NCI-H1417 treated with DMSO at 0.1 percent for 48 hours (cell line): ENCODE measurements around the gene SUCLG2.
"Not testable (repeated sequence)": the region's sequence is repeated elsewhere in the genome, so short reads cannot be mapped to it uniquely, and the experiment has no call there.

Source experiments
- DNase-seq: peaks from one replicate; lab custom pipeline; 2025; lab: John Stamatoyannopoulos, UW

The SUCLG2 gene

DNA sequence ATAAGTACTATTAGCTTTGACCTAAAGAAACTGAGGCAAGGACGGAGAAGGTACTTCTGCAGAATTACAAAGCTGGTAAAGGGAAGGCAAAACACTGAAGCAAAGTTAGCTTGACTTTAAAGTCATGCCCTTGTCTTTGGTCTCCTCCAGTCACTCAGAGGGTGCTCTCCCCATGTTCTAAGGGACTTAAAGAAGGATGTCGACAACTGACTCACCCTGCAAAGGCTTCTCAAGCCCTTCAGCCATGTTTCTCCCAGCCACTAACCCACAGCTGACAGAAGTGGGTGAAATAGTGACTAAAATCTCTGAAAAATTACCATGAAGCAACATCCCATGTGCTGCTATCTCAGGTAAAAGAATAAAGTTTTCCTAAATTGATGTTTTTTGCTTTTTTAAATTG is 46.4 kb downstream of the SUCLG2 start:
- DNase-seq: no peak

DNA sequence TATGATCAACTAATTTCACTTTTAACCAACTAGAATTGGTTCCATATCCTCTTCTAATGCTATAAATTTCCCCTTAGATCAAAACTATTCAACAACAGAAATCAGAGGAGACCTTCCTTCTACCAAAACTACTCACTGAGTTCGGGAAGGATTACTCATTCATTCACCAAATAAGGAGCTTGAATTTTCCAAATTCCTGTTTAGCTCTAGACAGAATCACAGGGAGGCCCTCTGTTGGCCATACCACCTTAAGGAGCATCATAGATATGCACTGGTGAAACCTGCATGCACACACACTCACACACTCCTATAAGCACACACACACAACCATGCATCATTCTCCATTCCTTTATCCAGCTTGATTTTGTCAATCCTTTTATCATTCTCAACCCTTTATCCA is 49.0 kb downstream of the SUCLG2 start:
- DNase-seq: no peak

DNA sequence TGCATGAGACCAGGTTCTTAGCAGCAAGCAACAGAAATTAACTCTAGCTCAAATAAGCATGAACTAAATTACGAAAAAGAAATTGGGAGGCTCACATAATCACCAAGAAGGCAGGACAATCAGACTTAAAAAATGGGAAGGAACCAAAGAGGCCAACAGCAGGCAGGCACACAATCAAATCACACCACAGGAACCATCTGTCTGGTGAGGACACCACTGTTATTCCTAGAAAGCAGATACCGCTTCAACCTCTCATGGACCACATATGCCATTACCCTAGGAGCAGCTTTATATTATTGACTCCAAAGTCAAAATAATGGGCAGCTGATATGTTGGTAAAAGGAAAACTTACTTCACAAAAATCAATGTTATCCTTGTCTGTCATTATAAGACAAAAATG is 51.6 kb downstream of the SUCLG2 start:
- no peak for DNase-seq

DNA sequence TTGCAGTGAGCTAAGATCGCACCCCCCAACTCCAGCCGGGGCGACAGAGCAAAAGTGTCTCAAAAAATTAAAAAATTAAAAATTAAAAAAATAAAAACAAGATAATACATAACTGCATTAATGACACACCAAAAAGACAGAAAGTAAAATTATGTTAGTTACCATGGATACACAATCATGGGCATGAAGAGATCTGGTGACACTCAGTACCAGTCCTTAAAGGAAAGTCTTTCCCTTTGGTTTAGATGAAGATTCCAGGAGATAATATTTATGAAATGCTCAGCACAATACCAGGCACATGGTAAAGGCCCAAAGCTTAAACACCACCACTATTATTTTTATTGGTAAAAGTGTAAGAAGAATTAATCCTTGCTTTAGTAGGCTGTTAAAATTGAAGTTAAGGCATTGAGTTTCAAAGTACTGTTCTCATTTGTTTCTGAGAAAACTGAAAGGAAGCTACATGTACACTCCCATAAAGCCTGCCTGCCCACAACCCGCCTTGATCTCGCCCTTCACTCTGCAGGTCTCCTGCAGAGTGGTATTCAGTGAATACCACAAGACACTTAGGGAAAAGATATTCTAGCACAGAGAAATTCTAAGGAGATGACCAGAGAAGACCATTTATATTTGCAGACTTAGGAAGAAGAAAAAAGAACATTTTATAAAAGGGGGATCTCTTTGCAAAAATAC is 52.3 kb downstream of the SUCLG2 start:
- DNase-seq: no peak

DNA sequence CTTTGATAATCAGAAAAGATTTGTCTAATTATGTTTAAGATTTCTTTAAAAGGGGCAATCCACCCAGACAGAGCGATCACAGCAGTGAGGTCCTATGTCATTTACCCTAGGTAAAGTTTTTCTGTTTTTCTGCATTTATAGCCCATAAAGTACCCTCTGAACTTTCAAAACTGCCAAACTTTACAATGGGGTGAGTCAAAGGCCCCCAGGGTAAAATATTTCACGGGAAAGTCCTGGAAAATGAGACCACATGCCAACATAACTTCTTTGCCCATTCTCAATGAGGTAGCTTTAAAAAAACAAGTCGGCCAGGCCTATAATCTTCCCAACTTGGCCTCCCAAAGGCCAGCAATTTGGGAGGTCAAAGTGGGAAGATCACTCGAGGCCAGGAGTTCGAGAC is 53.0 kb downstream of the SUCLG2 start:
- DNase-seq: no peak

DNA sequence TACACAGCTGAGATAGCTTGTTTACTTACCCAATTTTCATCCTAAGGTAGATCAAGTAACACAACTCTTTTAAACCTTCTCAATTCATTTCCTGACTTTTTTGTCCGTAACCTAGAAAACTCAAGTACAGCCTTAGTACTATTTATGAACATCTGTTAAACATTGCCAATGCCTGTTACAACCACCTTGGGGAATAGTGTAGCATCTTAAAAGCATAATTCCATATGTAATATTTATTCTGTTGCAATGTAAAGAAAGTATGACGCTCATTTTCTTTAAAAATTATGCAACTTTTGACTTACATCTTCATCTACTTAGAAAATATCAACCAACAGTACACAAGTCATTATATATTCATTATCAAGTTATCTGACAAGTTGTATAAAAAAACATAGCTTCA is 54.6 kb downstream of the SUCLG2 start:
- DNase-seq: no peak

DNA sequence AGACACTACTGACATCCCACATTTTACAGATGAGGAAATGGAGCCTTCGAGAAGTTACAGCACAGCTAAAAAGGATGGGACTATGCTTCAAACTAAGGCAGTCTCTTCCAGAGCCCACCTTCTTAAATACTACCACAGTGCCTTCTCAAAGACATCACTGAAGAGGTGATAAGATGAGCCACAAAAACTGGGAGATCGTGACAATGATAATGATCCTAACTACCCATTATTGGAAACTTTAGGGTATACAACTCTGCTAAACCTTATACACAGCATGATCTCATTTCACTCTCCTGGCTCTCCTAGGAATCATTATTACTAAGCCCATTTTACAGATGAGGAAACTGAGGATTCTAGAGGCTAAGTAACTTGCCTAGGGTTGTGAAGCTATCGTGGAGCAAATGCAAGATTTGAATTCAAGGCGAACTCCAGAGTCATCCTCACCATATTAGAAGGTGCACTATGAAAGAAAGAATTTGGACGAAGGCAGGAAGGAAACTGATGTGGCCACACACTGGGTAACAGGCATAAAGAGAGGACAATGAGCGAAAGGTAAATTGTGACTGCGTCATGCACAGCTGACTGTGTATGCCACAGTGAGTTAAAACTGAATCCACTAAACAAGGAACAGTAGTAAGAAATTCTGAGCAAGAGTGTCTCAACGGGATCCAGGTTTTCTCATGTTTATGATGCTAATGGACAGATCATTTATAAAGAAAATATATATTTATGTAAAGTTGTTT is 55.4 kb downstream of the SUCLG2 start:
- no peak for DNase-seq

DNA sequence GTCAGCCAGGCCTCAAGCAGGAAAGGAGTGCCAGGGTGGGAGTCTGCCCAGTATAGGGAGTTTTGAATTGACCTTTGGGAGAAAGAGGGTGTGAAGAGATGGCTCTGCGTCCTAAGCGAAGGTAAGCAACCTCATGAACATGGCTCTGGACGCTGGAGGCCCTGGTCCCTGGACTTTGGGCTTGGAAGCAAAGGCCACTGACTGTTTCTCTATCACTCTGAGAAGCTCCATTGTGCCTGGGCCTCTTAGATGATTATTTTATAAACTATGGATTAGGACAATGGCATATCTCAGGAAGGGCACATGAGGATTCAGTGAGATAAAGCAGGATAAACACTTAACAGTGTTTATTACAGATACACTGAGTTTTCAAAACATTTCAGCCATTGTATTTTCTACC is 59.0 kb downstream of the SUCLG2 start:
- no peak for DNase-seq

DNA sequence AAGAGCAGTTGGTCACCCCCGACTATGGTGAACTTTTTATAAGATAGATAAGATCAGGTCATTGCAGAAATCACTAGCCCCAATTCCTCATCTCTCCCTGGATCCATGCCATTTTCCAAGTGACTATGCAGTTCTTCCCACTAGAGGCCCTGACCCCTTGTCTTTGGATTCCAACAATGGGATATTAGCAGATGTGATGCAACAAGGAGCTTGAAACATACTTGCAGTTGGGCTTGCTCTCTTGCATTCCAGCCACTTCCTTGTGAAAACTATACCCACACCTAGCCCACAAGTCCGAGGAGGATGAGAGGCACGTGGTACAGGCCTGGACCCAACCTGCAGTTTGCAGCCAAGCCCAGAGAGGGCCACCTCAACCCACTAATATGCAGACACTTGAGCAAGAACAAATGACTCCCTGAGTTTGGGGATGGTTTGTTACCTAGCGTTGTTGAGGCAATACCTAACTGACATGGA is 60.6 kb downstream of the SUCLG2 start:
- DNase-seq: no peak

DNA sequence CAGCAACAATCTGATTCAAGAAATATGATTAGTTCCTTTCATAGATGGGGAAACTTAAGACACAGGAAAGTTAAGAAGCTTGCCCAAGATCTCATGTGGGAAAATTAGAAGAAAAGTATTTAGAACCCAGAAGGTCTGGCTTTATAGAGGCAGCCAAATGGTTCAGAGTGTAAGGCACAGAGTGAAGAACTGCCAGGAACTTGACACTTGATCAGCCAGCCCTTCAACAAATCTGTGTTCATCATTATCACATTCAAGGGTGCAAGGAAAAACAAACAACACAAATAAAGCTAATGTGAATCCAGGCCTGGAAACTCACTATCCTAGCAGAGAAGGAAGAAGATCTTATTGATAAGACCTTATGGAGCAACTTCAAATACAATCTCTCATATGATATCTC is 62.4 kb downstream of the SUCLG2 start:
- no peak for DNase-seq

DNA sequence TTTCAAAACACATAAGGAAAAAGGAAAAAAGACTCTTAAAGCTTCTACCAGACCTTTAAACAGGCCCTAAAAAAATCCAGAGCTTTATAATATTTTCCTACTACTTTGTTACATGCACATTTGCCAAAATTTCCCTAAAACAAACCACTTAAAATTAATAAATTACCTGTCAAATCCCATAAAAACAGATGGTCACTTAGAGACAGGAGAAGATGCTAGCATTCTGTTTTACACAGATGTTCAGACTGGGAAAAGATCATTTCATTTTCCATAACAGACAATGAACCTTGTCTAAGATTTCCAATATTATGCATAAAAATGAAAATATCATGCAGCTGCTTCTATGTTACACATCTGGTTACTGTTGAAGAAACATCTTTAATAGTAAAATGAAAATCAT is 66.6 kb downstream of the SUCLG2 start:
- no peak for DNase-seq

DNA sequence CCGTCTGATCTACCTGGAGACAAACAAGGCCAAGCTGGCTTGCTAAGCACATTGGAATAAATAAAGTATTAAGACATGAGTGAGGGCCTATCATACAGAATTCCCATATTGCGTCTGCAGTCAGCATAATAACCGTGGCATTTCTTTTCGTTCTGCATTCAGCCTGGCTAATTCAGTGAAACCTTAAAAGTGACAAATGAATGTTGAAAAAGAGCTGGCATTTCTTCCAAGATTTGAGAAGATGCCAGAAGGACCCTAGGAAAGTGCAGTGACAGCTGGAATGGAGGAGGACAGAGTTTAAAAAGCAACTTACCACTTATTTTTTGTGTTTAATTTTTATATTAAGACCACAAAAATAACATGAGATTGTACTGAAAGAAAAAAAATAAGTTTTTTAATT is 67.1 kb downstream of the SUCLG2 start:
- DNase-seq: no peak

DNA sequence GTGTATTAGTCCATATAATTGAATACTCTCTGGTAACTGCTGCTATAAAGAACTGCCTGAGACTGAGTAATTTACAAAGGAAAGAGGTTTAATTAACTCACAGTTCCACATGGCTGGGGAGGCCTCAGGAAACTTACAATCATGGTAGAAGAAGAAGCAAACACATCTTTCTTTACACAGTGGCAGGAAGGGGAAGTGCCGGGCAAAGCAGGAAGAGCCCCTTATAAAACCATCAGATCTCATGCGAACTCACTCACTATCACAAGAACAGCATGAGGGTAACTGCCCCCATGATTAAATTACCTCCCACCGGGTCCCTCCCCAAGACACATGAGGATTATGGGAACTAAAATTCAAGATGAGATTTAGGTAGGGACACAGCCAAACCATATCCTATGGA is 69.8 kb downstream of the SUCLG2 start:
- DNase-seq: not testable (repeated sequence)

DNA sequence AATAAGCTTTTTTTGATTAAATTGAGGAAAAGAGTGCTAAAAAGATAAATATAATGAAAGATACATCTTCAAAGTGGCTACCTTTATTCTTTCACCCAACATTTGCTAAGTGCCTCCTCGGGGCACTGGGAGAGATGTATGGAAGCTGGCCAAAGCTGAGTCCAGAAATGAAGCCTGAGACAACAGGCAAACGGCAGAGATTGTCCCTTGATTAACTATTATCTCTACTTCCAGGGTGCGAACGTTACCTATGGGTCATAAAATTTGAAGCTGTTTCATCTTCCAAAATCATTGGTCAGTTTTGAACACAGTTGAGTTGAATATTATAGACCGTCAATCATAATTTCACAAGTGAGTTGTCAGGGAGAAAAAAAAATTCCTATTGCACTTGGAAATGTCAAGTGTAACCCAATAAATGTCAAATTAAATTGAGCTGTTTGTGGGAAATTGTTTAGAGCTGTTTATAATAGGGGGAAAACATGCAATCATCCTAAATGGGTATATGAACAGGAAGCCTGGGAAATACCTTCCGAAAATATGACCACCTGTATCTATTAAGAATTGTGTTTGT is 73.9 kb downstream of the SUCLG2 start:
- no peak for DNase-seq

DNA sequence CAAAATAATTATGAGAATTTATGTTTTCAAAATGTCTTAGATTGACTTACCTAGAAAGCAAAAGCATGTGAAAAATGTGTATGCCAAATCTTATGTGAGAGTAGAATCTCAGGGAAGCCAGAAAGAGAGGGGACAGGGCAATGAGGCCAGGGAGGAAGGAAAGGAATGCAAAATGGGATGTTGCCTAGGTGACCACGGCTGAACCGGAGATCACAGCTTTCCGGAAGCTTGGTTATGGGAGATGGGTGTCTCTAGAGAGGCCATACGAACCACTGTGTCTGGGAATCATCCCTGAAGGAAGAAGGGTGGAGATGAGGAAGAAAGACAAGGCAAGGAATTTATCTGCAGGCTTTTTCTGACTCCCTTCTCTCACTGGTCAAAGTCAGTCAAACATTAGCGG is 76.0 kb downstream of the SUCLG2 start:
- no peak for DNase-seq

DNA sequence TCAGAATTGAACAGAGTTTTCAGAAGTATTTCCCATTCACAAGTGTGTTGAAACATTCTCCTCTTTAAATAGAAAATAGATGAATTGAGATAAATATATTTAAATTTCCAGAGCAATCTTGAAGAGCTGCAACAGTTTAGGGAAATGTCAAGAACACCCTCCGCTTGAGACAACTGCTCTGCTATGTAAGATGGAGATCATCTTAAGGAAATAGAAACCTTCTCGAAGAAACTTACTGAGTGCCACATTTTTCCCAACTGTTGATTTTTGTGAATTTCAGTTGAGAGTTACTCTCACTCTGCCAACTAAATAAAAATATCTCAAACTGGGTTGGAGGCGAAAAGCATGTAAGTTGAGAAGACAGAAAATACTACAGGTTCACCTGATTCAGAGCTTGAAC is 78.0 kb downstream of the SUCLG2 start:
- DNase-seq: no peak

DNA sequence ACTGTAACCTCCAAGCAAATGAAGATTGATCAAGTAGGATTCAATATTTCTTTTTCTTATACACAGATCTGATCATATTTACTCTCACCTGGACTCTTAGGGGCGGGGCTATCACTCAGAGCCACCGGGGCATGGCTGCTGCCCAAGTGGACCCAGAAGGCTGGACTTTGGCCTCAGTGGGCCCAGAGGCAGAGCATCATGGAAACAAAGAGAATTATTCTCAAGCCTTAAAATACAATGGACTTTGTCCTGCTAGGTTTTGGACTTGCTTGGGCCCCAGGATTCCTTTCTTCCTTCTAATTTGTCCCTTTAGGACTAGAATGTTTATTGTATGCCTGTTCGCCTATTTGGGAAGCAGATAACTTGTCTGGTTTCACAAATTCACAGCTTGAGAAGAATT is 85.1 kb downstream of the SUCLG2 start:
- DNase-seq: no peak

DNA sequence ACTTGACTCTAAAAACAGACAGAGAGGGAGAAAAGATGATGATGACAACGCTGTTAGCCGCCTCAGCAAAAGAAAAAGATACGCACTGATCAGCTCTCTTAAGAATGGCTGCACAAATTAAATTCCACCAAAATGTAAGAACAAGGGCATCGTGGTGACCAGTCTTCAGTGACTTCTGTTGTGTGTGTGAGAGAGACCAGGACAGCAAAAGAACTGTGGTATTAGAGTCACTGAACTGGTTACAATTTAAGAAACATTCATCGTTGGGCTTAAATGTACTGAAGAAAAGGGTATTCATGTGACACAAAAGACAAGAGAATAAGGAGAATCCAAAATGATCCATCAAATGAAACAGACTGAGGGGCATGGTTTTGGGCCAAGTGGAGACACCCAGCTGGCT is 86.5 kb downstream of the SUCLG2 start:
- DNase-seq: no peak

DNA sequence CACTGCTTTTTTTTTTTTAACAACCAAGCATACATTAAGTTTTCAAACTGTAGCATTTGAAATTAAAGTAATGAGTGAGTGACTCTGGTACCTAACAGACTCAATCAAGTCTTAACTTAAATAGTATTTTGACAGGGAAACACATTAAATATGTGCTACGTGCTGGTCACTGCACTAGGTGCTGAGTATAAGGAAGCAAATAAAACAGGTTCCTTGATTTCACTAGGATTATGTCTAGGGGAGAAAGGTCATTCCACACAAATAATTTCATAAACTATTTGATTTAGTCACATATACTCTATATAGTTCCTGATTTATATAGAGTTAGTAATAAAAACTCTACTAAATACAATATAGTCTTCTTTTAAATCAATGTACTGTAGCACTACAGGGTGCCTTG is 89.4 kb downstream of the SUCLG2 start:
- no peak for DNase-seq

DNA sequence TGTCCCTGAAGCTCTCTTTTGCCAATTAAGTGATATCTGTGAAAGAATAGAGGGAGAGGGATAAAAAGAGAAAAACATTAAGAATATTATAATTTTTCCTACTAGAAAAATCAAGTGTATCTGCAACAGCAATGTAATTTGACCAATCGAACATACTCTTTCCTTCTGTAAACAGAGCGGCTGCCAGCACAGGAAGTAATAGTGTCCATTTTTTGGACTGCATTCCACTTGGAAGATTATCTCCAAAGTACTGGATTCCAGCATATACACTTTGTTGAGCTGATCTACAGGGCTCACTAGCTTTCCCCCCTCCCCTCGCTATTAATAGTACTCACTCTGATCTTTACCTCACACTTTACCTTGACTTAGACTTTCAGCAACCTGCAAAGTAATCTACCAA is 90.4 kb downstream of the SUCLG2 start:
- no peak for DNase-seq

DNA sequence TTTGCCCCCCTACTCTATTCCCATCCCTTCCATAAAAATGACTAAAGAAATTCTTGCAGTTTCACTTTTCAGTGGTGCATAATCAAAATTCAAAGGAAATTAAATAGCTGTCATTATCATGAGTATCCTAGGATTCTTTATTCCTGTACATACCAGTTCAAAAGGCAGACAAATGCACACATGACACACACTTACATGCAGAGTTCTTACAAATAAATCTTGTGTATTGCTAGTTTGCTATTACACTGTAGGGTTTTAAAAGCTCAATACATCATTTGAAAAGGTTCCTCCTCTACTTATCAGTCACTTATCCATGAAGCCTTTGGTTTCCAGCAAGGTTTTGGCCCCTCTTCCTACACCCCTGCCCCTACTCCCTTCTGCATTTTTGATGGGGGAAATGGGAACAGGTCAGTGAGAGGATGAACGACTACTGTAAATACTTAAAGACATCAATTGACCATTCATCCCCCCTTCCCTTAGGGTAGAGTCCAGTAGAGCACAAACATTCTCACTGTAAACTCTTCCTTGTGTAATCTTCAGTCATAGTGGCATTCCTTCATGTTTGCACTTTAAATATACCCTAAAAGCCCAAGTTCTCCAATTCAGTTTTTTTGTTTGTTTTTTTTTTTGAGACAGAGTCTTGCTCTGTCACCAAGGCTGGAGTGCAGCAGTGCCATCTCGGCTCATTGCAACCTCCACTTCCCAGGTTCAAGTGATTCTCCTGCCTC is 92.6 kb downstream of the SUCLG2 start:
- no peak for DNase-seq

DNA sequence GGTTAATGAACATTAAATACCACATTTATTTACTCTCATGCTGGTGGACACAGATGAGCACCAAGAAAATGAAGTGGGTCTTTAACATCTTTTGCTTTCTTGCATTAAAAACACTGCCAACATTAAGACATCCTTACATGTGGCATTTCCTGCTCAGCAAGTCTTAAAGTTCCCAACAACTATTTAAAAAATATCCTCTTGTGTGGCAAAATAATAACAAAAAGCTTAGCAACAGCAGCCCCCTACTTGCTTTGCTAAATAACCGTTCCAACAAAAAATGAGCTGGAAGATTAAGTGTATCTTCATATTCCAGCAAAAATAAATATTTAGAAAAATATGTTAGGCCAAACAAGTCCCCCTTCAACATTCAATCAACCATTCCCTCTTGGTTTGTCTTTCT is 93.1 kb downstream of the SUCLG2 start:
- DNase-seq: no peak
